ENCODE data around the gene MAP3K3. TPM values are rescaled to one million over a fixed set of nuclear protein-coding genes. Genes with fewer than 3 reads are reported as not detected.

MAP3K3 gene
- total RNA-seq, 2 donors from 2014 or later, result 28.3 to 54.2 TPM

DNA sequence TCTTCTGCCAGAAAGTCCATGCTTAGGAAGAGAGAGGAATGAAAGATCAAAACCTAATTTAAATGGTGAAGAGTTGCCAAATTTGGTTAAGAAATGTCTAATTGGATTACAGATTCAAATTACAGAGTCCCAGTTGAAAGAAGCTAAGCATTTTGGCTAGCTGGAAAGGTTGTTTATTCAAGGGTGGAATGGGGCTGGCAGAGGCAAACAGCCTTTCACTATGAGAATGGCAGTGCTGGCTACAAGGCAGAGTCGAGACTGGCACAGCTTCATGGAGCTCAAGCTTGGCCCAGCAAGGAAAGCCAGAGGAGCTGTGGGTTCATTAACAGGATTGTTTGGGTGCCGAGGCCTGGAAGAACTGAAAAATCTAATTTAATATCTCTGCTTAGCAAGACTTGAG, 13.6 kb downstream of the MAP3K3 start:
- DNase-seq (ENCODE audit: low spot score in 2 of 2) (no peak), ATAC-seq (no peak)
- H3K36me3 Mint-ChIP-seq, result peaks cover 0 to 4% of the 10 kb centered on the region in 2 donors
- H3K27ac Mint-ChIP-seq, result no peak overlapping the region
- no peaks in the 10 kb centered on the region for H3K9me3 Mint-ChIP-seq

GRCh38 chr17:63639125-63639524, 16.9 kb downstream of the MAP3K3 start:
- peaks cover 0 to 4% of the 10 kb centered on the region in 2 donors for H3K36me3 Mint-ChIP-seq
- H3K27ac Mint-ChIP-seq, result peak overlapping the region in 1 of 2 donors; percentile 61
- DNase-seq (ENCODE audit: low spot score in 2 of 2) (no peak), ATAC-seq (no peak)
- no peaks in the 10 kb centered on the region for H3K9me3 Mint-ChIP-seq

DNA sequence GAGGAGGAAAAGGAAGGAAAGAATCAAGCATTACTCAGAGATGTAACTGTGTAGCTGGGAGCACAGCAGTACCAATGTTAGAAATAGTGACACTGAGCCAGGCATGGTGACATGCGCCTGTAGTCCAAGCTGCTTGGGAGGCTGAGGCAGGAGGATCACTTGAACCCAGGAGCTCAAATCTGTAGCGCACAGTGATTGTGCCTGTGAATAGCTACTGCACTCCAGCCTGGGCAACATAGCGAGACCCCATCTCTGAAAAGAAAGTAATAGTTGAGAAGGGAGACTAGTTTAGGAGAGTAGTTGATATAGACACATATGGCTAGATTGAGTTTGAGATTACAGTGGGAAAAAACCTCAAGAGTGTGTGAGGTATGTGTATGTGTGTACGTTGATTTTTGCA, 17.8 kb downstream of the MAP3K3 start:
- ATAC-seq (no peak), DNase-seq (ENCODE audit: low spot score in 2 of 2) (no peak)
- Mint-ChIP-seq H3K9me3 (no peaks in the 10 kb centered on the region), H3K27ac (no peak overlapping the region), H3K36me3 (peaks cover 0 to 4% of the 10 kb centered on the region in 2 donors)

DNA sequence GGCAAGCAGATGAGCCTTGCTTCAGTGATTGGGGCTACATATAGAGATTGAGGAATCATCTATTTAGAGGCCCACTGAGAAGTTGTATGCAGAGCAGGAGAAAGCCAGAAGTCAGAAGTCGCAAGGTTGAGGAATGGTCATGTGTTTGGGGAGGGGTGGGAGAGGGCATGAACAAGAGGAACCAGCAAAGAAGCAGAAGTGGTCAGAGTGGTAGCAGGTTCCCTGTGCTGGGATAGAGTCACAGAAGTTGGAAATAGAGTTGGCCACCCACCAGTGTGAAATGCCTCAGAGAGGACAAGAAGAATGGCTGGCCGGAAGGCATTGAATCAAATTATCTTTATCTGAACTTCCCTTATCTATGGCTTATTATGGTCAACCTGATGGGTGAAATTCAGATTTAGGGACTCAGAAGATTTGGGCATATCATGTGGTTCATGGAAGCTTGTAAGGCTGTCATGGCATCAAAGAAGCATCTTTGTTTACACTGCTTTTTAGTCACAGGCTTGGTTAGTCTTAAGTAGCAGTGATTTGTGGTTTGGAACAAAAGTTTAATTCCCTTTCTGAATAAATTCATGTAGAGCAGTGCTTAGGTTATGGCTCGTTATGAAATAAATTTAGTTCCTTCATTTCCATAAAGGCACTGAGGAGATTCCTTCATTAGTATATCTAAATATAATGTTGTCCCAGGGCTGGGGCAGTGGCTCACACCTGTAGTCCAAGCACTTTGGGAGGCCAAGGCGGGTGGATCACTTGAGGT, 19.7 kb downstream of the MAP3K3 start:
- Mint-ChIP-seq H3K9me3 (no peaks in the 10 kb centered on the region), H3K36me3 (no peaks in the 10 kb centered on the region), H3K27ac (no peak overlapping the region)
- DNase-seq (ENCODE audit: low spot score in 2 of 2) (no peak), ATAC-seq (no peak)

DNA sequence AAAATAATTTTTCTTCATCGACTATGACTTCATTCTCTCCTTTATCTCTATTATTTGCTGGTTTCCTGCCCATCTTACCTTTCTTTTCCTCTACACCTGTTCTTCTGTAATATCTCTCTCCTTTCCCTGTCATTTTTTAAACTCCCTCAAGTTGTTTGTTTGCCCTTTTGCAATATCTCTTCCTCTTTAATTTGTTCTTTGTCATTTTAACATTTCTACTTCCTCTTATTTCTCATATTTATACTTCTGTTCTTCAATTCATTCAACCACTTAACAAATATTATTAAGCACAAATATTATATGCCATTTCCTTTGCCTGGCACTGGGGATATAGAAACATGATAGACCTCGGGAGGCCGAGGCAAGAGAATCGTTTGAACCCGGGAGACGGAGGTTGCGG, 22.6 kb downstream of the MAP3K3 start:
- peaks cover 0 to 11% of the 10 kb centered on the region in 2 donors for H3K36me3 Mint-ChIP-seq
- ATAC-seq, result no peak

GRCh38 chr17:63645775-63646487, 23.7 kb downstream of the MAP3K3 start:
- Mint-ChIP-seq H3K36me3 (peaks cover 0 to 11% of the 10 kb centered on the region in 2 donors), H3K27ac (no peak overlapping the region), H3K9me3 (no peaks in the 10 kb centered on the region)
- DNase-seq (ENCODE audit: low spot score in 2 of 2) (no peak), ATAC-seq (no peak)

More for the DNA sequence above, 22.6 kb downstream of the MAP3K3 start:
- H3K9me3 Mint-ChIP-seq, result no peaks in the 10 kb centered on the region
- DNase-seq (ENCODE audit: low spot score in 2 of 2), result no peak
- no peak overlapping the region for H3K27ac Mint-ChIP-seq

DNA sequence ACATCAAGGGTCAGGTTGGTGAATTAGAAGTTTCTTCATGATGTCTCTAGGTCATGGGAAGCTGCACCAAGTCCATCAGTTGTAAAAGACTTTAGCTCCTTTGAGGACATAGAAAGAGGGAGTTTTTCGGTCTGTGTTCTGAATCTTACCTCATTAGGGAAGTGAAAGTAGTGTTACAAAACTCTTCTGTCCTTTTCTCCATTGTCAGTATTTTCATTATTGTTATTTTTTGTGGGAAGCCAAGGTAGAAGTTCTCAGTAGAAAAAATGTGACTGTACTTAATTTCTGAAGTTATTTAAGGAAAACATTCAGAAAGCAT, 24.2 kb downstream of the MAP3K3 start:
- Mint-ChIP-seq H3K36me3 (peaks cover 0 to 11% of the 10 kb centered on the region in 2 donors), H3K27ac (no peak overlapping the region), H3K9me3 (no peaks in the 10 kb centered on the region)
- ATAC-seq (no peak), DNase-seq (ENCODE audit: low spot score in 2 of 2) (no peak)

DNA sequence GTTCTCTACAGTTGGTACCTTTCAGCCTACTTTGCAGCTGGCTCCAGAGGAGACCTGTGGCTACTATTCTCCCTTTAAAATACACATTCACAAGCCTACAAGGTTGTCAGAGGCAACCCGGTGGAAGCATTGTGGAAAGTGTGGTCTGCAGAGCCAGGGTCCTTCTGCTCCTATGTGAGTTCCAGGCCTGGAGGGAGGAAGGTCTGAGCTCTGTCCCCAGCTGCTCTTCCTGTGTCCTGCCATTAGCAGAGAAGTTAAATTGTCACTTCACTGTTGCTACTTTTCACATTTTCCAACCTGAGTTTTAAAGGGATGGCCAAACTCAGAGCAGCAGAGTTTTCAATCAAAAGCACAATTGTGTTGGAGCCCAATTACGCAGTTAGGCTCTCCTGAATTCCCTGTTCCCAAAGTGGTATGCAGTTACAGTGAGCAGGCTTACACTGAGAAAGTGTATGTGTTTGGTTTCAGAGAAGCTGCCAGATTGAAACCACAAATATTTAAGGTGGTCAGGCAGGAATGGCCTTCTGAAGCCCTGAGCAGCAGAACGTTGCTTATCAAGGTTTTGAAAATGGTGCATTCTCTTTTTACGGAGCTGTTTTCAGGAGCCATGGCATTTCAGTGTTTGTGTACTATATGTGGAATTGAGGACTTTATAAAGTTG, 25.0 kb downstream of the MAP3K3 start:
- ATAC-seq (no peak), DNase-seq (ENCODE audit: low spot score in 2 of 2) (no peak)
- H3K27ac Mint-ChIP-seq, result no peak overlapping the region
- H3K9me3 Mint-ChIP-seq, result no peaks in the 10 kb centered on the region
- peaks cover 0 to 11% of the 10 kb centered on the region in 2 donors for H3K36me3 Mint-ChIP-seq

- H3K27ac Mint-ChIP-seq, result peak overlapping the region in 1 of 2 donors; percentile 44
Observed at GRCh38 chr17:63647936-63648335, 25.7 kb downstream of the MAP3K3 start.

GRCh38 chr17:63649813-63650212, 27.6 kb downstream of the MAP3K3 start:
- H3K27ac Mint-ChIP-seq, result no peak overlapping the region
- peaks cover 0 to 11% of the 10 kb centered on the region in 2 donors for H3K36me3 Mint-ChIP-seq

More at GRCh38 chr17:63647936-63648335, 25.7 kb downstream of the MAP3K3 start:
- DNase-seq (ENCODE audit: low spot score in 2 of 2) (no peak), ATAC-seq (no peak)
- no peaks in the 10 kb centered on the region for H3K9me3 Mint-ChIP-seq
- peaks cover 0 to 11% of the 10 kb centered on the region in 2 donors for H3K36me3 Mint-ChIP-seq

GRCh38 chr17:63652106-63652505, 29.9 kb downstream of the MAP3K3 start:
- no peaks in the 10 kb centered on the region for H3K9me3 Mint-ChIP-seq
- no peak for ATAC-seq
- DNase-seq (ENCODE audit: low spot score in 2 of 2), result no peak
- H3K27ac Mint-ChIP-seq, result no peak overlapping the region
- H3K36me3 Mint-ChIP-seq, result peaks cover 0 to 11% of the 10 kb centered on the region in 2 donors

More at GRCh38 chr17:63649813-63650212, 27.6 kb downstream of the MAP3K3 start:
- DNase-seq (ENCODE audit: low spot score in 2 of 2) (no peak), ATAC-seq (no peak)
- H3K9me3 Mint-ChIP-seq, result no peaks in the 10 kb centered on the region

DNA sequence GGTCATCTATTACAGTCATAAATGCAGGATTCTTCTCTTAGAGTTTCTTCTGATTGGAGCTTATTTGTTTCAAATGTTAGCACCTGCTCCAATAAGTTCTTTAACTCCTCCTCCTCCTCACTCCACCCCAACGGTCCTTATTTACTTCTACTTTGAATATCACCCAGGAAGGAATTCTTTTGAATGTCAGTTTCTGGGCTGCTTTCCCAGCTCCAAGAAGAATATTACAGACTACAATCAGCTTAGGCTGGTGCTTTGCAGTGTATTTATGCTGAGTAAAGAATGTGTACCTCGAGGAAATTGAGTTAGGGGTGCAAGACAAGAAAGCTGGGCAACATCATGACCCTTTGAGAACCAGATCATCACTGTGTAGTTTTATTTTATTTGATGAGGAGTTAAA, 30.8 kb downstream of the MAP3K3 start:
- peaks cover 0 to 9% of the 10 kb centered on the region in 2 donors for H3K36me3 Mint-ChIP-seq
- ATAC-seq, result no peak
- H3K9me3 Mint-ChIP-seq, result no peaks in the 10 kb centered on the region
- no peak overlapping the region for H3K27ac Mint-ChIP-seq
- no peak for DNase-seq (ENCODE audit: low spot score in 2 of 2)

DNA sequence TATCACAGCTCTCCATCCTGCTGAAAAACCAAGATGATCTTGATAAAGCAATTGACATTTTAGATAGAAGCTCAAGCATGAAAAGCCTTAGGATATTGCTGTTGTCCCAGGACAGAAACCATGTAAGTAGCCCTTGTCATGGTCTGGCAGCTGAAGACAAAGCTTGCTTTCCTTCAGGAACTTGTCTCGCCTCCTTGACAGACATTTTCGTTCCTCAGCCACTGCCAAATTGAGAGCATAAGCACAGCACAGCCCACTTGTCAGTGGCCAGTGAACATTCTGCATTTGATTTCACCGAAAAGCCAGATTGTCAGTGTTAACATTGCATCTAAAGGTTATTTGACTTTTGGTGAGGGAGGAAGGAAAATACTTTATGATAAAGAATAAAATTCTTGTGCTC, 35.6 kb downstream of the MAP3K3 start:
- DNase-seq (ENCODE audit: low spot score in 2 of 2) (no peak), ATAC-seq (no peak)
- peaks cover 0 to 7% of the 10 kb centered on the region in 2 donors for H3K36me3 Mint-ChIP-seq

GRCh38 chr17:63658366-63658765, 36.1 kb downstream of the MAP3K3 start:
- no peaks in the 10 kb centered on the region for H3K9me3 Mint-ChIP-seq
- ATAC-seq, result no peak
- DNase-seq (ENCODE audit: low spot score in 2 of 2), result no peak
- no peak overlapping the region for H3K27ac Mint-ChIP-seq
- peaks cover 0 to 7% of the 10 kb centered on the region in 2 donors for H3K36me3 Mint-ChIP-seq

More for the DNA sequence above, 35.6 kb downstream of the MAP3K3 start:
- H3K9me3 Mint-ChIP-seq, result no peaks in the 10 kb centered on the region
- no peak overlapping the region for H3K27ac Mint-ChIP-seq

- no peak overlapping the region for H3K27ac Mint-ChIP-seq
- DNase-seq (ENCODE audit: low spot score in 2 of 2) (no peak), ATAC-seq (no peak)
- H3K36me3 Mint-ChIP-seq, result peaks cover 0 to 12% of the 10 kb centered on the region in 2 donors
- H3K9me3 Mint-ChIP-seq, result no peaks in the 10 kb centered on the region
Observed at GRCh38 chr17:63659850-63660249, 37.6 kb downstream of the MAP3K3 start.

- no peak for DNase-seq (ENCODE audit: low spot score in 2 of 2)
- H3K27ac Mint-ChIP-seq, result peak overlapping the region in 1 of 2 donors; percentile 76
- peaks cover 0 to 11% of the 10 kb centered on the region in 2 donors for H3K36me3 Mint-ChIP-seq
- H3K9me3 Mint-ChIP-seq, result no peaks in the 10 kb centered on the region
- no peak for ATAC-seq
Observed at GRCh38 chr17:63665527-63666214, 43.5 kb downstream of the MAP3K3 start.

DNA sequence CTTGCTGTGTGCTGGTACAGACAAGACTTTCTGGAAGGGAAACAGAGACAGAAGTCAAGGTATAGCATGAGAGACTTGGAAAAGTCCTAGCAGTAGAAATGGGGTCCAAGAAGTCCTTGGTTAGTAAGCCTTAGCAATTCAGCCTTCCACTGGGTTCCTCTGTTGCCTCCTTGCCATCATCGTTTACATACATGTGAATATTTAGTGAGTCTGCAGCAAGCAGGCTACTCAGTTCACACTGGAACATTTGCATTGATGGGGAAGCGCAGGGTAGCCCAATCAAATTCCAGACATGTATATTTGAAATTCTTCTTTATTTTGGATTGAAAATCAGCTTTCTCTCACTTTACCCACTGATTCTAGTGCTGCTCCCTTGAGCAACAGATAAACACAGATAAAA, 50.6 kb downstream of the MAP3K3 start:
- ATAC-seq (no peak), DNase-seq (ENCODE audit: low spot score in 2 of 2) (no peak)
- Mint-ChIP-seq H3K27ac (no peak overlapping the region), H3K9me3 (no peaks in the 10 kb centered on the region), H3K36me3 (no peaks in the 10 kb centered on the region)

Data from activated naive CD4-positive, alpha-beta T cell treated with anti-CD3 and anti-CD28 coated beads, Interleukin-2, amount 50 U/mL, for 72 hours (primary cell).